Measurements from ENCODE around the gene KRTAP2-4. TPM values are rescaled to one million over a fixed set of nuclear protein-coding genes. Genes with fewer than 3 reads are reported as not detected.
"Not testable (repeated sequence)": the region's sequence is repeated elsewhere in the genome, so short reads cannot be mapped to it uniquely, and the experiment has no call there.

The KRTAP2-4 gene
- polyA plus RNA-seq, 1 donor (not counting 4 experiments of a cell fraction or from before 2014, with no cell fraction given) = not detected

GRCh38 chr17:41049110-41049509 is 16.6 kb downstream of the KRTAP2-4 start:
- H3K4me3 ChIP-seq (ENCODE audit: control insufficient read depth in 2 of 3, extremely low read depth in 1 of 3, insufficient read depth in 2 of 3, low read depth in 1 of 3, low read length in 3 of 3) = no peak overlapping the region
- H3K79me2 ChIP-seq (ENCODE audit: control insufficient read depth, insufficient read depth, low read length) = no peaks in the 10 kb centered on the region
- TF ChIP-seq EZH2 (IDR thresholded peaks at IDR 0.05; ENCODE audit: low read length) (no peak), CTCF (optimal IDR thresholded peaks at IDR 0.05 in 1 of 3, IDR thresholded peaks at IDR 0.05 in 1 of 3, conservative IDR thresholded peaks at IDR 0.05 in 1 of 3; ENCODE audit: extremely low read depth in 1 of 3, insufficient read depth in 2 of 3, low read length in 3 of 3) (no peak)
- no peak overlapping the region for H3K27ac ChIP-seq (ENCODE audit: control insufficient read depth, insufficient read depth, low read length)
- no peaks in the 10 kb centered on the region for H3K9me3 ChIP-seq (ENCODE audit: control insufficient read depth, low read depth, low read length)
- peak overlapping the region; percentile 32 for H2AFZ ChIP-seq (ENCODE audit: control insufficient read depth, low read length)
- no peak overlapping the region for H3K9ac ChIP-seq (ENCODE audit: control insufficient read depth, extremely low read depth, insufficient read depth, low read length)
- dilution Hi-C loops (cut with MboI; ENCODE audit: extremely low pct_ligation_motif_present, low sequenced_read_pairs) = no loop called here
- H3K9me1 ChIP-seq (ENCODE audit: control insufficient read depth, extremely low read depth, insufficient read depth, low read length) = no peaks in the 10 kb centered on the region
- no peak for DNase-seq (ENCODE audit: low read depth, low spot score)
- peak; percentile 70 for FAIRE-seq
- H3K36me3 ChIP-seq (ENCODE audit: control insufficient read depth in 2 of 2, extremely low read depth in 1 of 2, insufficient read depth in 2 of 2, low read length in 2 of 2) = no peaks in the 10 kb centered on the region
- H3K27me3 ChIP-seq (ENCODE audit: control insufficient read depth, extremely low read depth, insufficient read depth, low read length) = no peaks in the 10 kb centered on the region
- H3K4me2 ChIP-seq (ENCODE audit: control insufficient read depth, extremely low read depth, insufficient read depth, low read depth, low read length) = no peak overlapping the region
- H3K4me1 ChIP-seq (ENCODE audit: control insufficient read depth, extremely low read depth, insufficient read depth, low read length) = peaks cover 13% of the 10 kb centered on the region
- no peaks in the 10 kb centered on the region for H4K20me1 ChIP-seq (ENCODE audit: control insufficient read depth, extremely low read depth, insufficient read depth, low read length)

GRCh38 chr17:41048441-41048840 is 17.2 kb downstream of the KRTAP2-4 start:
- H3K4me1 ChIP-seq (ENCODE audit: control insufficient read depth, extremely low read depth, insufficient read depth, low read length) = peaks cover 13% of the 10 kb centered on the region
- no peak overlapping the region for H3K4me3 ChIP-seq (ENCODE audit: control insufficient read depth in 2 of 3, extremely low read depth in 1 of 3, insufficient read depth in 2 of 3, low read depth in 1 of 3, low read length in 3 of 3)
- peak overlapping the region; percentile 31 for H3K4me2 ChIP-seq (ENCODE audit: control insufficient read depth, extremely low read depth, insufficient read depth, low read depth, low read length)
- H3K79me2 ChIP-seq (ENCODE audit: control insufficient read depth, insufficient read depth, low read length) = no peaks in the 10 kb centered on the region
- dilution Hi-C loops (cut with MboI; ENCODE audit: extremely low pct_ligation_motif_present, low sequenced_read_pairs) = no loop called here
- no peak for DNase-seq (ENCODE audit: low read depth, low spot score)
- H3K36me3 ChIP-seq (ENCODE audit: control insufficient read depth in 2 of 2, extremely low read depth in 1 of 2, insufficient read depth in 2 of 2, low read length in 2 of 2) = no peaks in the 10 kb centered on the region
- H3K9ac ChIP-seq (ENCODE audit: control insufficient read depth, extremely low read depth, insufficient read depth, low read length) = no peak overlapping the region
- H3K27me3 ChIP-seq (ENCODE audit: control insufficient read depth, extremely low read depth, insufficient read depth, low read length) = no peaks in the 10 kb centered on the region
- peak overlapping the region; percentile 32 for H2AFZ ChIP-seq (ENCODE audit: control insufficient read depth, low read length)
- TF ChIP-seq CTCF (optimal IDR thresholded peaks at IDR 0.05 in 1 of 3, IDR thresholded peaks at IDR 0.05 in 1 of 3, conservative IDR thresholded peaks at IDR 0.05 in 1 of 3; ENCODE audit: extremely low read depth in 1 of 3, insufficient read depth in 2 of 3, low read length in 3 of 3) (no peak), EZH2 (IDR thresholded peaks at IDR 0.05; ENCODE audit: low read length) (no peak)
- FAIRE-seq = peak; percentile 91
- H4K20me1 ChIP-seq (ENCODE audit: control insufficient read depth, extremely low read depth, insufficient read depth, low read length) = no peaks in the 10 kb centered on the region
- no peaks in the 10 kb centered on the region for H3K9me1 ChIP-seq (ENCODE audit: control insufficient read depth, extremely low read depth, insufficient read depth, low read length)
- H3K27ac ChIP-seq (ENCODE audit: control insufficient read depth, insufficient read depth, low read length) = no peak overlapping the region
- no peaks in the 10 kb centered on the region for H3K9me3 ChIP-seq (ENCODE audit: control insufficient read depth, low read depth, low read length)

- H3K27me3 ChIP-seq (ENCODE audit: control insufficient read depth, extremely low read depth, insufficient read depth, low read length); H2AFZ ChIP-seq (ENCODE audit: control insufficient read depth, low read length); H4K20me1 ChIP-seq (ENCODE audit: control insufficient read depth, extremely low read depth, insufficient read depth, low read length); H3K4me2 ChIP-seq (ENCODE audit: control insufficient read depth, extremely low read depth, insufficient read depth, low read depth, low read length); H3K36me3 ChIP-seq (ENCODE audit: control insufficient read depth in 2 of 2, extremely low read depth in 1 of 2, insufficient read depth in 2 of 2, low read length in 2 of 2); H3K9ac ChIP-seq (ENCODE audit: control insufficient read depth, extremely low read depth, insufficient read depth, low read length); DNase-seq (ENCODE audit: low read depth, low spot score); FAIRE-seq; dilution Hi-C loops (cut with MboI; ENCODE audit: extremely low pct_ligation_motif_present, low sequenced_read_pairs); H3K27ac ChIP-seq (ENCODE audit: control insufficient read depth, insufficient read depth, low read length); H3K4me3 ChIP-seq (ENCODE audit: control insufficient read depth in 2 of 3, extremely low read depth in 1 of 3, insufficient read depth in 2 of 3, low read depth in 1 of 3, low read length in 3 of 3); H3K9me3 ChIP-seq (ENCODE audit: control insufficient read depth, low read depth, low read length); H3K79me2 ChIP-seq (ENCODE audit: control insufficient read depth, insufficient read depth, low read length); H3K9me1 ChIP-seq (ENCODE audit: control insufficient read depth, extremely low read depth, insufficient read depth, low read length): not testable (repeated sequence)
- H3K4me1 ChIP-seq (ENCODE audit: control insufficient read depth, extremely low read depth, insufficient read depth, low read length) = peaks cover 13% of the 10 kb centered on the region
These were observed 18.8 kb downstream of the KRTAP2-4 start, which contains the start of gene KRTAP2-1 for GRCh38 chr17:41046735-41047465. Gene KRTAP2-1, minus strand, starts transcription at chr17:41047316. Its CDS starts 49 bp downstream, at chr17:41047267.

Measured in keratinocyte (primary cell).